KOPT-K1 (cell line): Measurements from ENCODE around the gene KCTD2.
"Not testable (repeated sequence)": the region's sequence is repeated elsewhere in the genome, so short reads cannot be mapped to it uniquely, and the experiment has no call there.

Experiments used
- H3K27ac ChIP-seq: fragments of 200-600 bp; sonication (generic); 2 replicates; pipeline ENCODE4 v1.5.1; 2016; ENCODE audit warnings: antibody characterized with exemption, mild to moderate bottlenecking, low read depth, low read length; ENCODE audit not compliant: poor library complexity, severe bottlenecking
- H3K36me3 ChIP-seq: fragments of 200-600 bp; sonication (generic); 2 replicates; pipeline ENCODE4 v1.5.1; 2017; ENCODE audit warnings: antibody characterized with exemption, mild to moderate bottlenecking, low read length, moderate library complexity; ENCODE audit not compliant: insufficient read depth
- H3K9me3 ChIP-seq: fragments of 200-600 bp; sonication (generic); 2 replicates; pipeline ENCODE4 v1.5.1; 2017; ENCODE audit warnings: antibody characterized with exemption, low read length, mild to moderate bottlenecking; ENCODE audit not compliant: insufficient read depth, poor library complexity, severe bottlenecking

Gene KCTD2

DNA sequence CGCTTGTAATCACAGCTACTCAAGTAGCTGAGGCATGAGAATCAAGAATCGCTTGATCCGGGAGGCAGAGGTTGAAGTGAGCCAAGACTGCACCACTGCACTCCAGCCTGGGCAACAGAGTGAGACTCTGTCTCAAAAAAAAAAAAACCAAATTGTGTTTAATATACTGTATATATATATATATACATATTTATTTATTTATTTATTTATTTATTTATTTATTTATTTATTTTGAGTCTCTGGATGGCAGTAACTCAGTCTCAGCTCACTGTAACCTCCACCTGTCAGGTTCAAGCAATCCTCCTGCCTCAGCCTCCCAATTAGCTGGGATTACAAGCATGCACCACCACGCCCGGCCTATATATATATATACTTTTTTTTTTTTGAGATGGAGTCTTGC is 25.9 kb downstream of the KCTD2 start:
- not testable (repeated sequence) for H3K9me3 ChIP-seq, H3K36me3 ChIP-seq, H3K27ac ChIP-seq

DNA sequence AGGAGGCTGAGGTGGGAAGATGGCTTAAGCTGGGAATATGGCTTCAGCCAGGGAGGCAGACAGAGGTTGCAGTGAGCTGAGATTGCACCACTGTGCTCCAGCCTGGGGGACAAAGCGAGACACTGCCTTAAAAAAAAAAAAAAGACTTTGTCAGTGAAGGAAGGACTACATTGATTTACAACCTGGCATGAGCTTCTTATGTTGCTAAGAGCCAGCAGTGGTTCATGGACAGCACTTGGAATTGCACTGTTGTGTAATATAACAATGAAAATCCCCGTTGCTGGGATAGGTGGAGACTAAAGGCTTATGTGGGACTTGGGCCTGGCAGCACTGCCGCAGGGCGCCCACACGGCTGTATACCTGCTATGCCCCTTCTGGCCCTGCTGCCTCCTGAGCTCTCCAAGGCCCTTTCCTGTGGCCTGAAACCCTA is 26.6 kb downstream of the KCTD2 start:
- H3K36me3 ChIP-seq = no peaks in the 10 kb centered on the region
- no peak overlapping the region for H3K27ac ChIP-seq
- no peaks in the 10 kb centered on the region for H3K9me3 ChIP-seq

DNA sequence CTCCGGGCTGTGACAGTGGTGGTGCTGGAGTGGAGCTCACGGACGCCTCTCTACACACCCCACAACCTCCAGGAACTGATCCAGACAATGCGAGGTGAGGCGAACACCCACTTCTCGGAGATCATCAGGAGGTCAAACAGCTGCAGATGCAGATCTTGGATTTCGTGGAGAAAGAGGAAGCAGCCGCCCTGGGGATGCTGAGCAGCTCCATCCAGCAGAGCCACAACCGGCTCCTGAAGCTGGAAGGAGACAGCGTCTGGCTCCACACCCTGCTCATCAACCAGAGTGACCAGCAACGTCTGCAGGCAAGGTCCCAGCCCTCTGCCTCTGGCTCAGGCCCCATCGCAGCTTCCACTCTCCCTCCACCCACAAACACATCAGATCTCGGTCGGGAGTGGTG is 27.5 kb downstream of the KCTD2 start:
- no peaks in the 10 kb centered on the region for H3K36me3 ChIP-seq
- H3K9me3 ChIP-seq = no peaks in the 10 kb centered on the region
- no peak overlapping the region for H3K27ac ChIP-seq

DNA sequence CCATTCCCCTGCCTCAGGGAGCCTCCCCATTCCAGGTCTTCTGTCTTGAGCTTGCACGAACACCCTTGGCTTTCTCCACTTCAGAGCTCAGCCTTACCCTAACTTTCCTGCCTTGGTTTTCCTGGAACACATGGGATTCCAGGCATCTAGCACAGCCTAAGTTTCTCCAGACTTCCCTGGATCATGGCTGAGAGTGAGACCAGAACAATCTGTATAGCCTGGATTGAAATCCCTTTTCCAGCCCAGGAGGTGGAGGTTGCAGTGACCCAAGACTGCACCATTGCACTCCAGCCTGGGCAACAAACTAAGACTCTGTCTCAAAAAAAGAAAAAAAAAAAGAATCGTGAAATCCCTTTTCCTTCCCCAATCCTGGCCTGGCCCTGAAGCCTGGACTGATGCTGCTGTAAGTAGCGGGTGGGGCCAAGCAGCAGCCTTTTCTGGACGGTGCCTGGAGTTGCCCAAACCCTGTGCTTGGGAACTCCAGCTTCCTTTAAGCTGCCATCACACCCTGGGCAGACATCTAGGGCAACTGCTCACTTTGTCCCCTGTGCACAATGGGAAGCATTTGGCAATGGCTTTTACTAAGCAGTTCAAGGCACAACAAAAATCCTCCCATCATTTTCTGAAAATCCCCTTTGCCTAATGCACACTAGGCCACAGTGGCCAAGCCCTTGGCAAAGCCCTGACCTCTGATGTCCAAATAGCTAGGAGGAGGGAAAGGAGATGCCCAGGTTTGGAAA is 28.7 kb downstream of the KCTD2 start:
- Histone ChIP-seq H3K36me3 (no peaks in the 10 kb centered on the region), H3K27ac (no peak overlapping the region), H3K9me3 (no peaks in the 10 kb centered on the region)

DNA sequence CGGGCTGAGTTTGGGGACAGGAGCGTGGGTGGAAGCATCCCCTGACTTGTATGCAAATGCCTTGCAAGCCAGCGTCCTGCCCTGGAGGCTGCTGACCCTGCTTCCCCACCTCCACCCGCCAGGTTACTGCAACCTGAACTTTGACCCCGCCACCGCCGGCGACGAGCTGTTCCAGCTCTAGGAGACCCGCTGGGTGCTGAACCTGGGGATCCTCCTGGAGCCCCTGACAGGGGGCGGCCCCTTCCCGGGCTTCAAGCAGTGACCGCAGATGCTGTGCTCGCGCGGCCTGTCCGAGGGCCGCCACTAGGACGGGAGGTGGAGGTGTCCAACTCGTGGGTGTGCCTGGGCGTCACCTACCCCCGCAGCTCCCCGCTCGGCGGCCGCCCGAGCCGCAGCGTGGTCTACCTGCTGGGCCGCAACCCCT is 30.1 kb downstream of the KCTD2 start:
- Histone ChIP-seq H3K9me3 (no peaks in the 10 kb centered on the region), H3K36me3 (no peaks in the 10 kb centered on the region), H3K27ac (no peak overlapping the region)

DNA sequence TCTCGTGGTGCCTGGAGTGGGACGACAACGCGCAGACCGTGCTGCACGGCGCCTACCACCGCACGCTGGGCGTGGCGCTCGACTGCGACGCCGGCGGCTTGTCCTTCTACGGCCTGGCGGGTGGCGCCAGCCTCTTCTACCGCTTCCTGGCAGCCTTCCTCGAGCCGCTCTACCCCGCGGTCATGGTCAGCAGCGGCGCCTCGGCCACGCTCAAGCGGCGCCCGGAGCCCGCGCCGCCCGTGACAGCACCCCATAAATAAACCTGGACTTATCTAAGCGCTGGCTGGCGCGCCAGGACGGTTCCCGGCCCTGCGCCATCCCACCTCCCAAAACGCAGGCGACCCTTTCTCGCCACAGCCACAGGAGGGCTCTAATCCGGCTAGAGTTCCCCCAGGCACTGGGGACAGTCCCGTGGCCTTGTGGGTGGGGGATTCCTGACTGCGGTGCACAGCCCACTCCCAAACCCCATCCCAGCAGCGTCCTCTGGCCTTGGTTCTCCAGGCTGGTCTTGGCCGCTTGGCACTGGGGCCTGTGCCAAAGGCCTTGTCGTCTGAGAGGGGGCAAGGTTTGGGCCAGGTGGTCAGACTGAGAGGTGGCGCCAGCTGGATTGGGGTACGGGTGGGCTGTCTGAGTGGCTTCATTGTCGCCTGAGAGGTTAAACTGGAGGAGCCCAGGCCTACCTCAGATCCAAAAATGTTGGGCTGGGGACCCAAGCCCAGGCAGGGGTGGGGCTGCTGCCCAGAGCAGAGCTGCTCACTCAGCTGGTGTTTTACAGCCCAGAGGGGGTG is 30.7 kb downstream of the KCTD2 start:
- Histone ChIP-seq H3K36me3 (no peaks in the 10 kb centered on the region), H3K27ac (no peak overlapping the region), H3K9me3 (no peaks in the 10 kb centered on the region)

DNA sequence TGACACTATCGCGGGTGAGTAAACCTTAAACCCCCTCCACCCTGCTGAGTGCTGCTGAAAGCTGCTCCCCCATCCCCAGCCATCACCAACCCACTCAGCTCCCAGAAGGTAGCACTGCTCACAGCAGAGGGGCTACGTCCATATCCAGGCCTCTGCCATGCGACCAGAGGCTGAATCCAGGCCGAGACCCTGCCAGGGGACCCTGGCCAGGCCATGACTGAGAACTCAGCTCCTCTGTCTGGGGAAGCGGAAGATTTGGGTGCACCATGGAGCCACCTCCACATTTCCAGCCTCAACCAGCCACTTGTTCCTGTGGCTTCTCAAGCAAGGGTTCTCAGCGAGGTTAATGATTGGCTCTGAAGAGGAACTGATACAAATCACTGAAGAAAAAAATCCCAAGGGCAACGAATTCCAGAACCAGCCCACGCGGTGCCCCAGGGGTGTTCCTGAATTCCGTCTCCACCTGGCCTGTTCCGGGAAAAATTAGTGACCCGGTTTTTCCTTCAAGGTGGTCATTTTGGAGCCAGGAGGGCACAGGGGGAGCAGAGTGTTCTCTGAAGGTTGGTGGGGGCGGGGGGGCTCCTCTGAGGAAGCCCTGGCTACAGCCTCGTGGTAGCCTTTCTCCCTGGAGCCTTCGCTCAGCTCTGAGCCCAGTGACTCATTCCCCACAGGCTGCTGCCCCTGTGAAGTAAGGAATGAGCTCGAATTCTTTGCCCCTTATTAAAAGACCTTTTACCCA is 31.4 kb downstream of the KCTD2 start:
- Histone ChIP-seq H3K27ac (no peak overlapping the region), H3K9me3 (no peaks in the 10 kb centered on the region), H3K36me3 (no peaks in the 10 kb centered on the region)

DNA sequence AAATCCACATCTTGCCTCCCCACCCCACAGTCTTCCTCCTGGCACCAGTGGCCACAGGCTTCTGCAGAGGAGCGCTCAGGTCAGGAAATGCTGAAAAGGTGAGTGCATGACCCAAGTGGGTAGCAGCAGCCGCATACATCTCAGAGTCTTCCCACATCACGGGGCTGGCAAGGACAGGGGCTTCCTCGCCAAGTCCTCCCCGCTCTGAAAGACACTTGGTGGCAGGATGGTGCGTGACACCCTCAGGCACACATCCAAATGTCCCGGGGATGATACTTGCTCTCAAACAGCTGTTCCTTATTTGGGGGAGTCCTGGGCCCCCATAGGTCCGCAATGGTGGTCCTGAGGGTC is 32.0 kb downstream of the KCTD2 start:
- H3K9me3 ChIP-seq = no peaks in the 10 kb centered on the region
- no peaks in the 10 kb centered on the region for H3K36me3 ChIP-seq
- no peak overlapping the region for H3K27ac ChIP-seq

DNA sequence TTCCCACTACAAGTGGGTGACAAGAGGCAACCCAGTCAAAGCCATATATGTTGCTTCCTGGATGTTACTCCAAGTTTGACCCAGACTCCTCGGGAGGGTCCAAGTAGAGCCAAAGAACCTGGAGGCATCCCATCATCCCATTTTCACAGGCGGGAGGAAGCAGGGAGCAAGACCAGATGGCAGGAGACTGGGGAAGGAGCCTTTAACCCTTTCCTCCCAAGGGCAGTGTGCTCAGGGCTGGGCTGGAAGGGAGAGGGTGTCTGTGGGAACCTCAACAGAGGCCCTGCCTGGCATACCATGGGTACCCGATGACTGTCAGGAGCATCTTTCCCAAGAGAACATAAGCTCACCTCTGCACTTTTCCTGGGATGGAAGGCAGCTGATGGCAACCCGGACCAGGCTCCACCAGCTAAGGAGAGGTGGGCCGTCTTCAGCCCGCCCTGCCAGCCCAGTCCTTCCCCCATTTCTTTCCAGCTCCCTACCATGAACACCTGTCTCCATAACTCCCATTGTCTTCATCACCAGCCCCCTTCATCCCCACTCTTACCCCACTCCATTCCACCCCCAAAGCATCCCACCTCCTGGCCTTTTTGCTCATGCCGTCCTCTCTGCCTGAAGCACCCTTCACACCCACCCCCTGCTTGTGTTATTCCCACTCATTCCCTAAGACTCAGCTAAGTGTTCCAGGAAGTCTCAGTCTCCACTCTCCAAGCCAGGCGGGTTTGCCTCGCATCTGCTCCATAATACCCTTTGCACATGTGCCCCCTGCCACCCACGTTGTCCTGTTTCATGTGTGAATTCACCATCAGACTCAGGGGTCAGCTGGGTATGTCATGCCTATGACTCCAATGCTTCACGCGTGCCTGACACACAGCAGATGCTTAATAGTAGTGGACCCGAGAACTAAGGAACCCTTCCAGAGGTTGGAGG is 34.9 kb downstream of the KCTD2 start:
- no peaks in the 10 kb centered on the region for H3K9me3 ChIP-seq
- H3K27ac ChIP-seq = no peak overlapping the region
- no peaks in the 10 kb centered on the region for H3K36me3 ChIP-seq

DNA sequence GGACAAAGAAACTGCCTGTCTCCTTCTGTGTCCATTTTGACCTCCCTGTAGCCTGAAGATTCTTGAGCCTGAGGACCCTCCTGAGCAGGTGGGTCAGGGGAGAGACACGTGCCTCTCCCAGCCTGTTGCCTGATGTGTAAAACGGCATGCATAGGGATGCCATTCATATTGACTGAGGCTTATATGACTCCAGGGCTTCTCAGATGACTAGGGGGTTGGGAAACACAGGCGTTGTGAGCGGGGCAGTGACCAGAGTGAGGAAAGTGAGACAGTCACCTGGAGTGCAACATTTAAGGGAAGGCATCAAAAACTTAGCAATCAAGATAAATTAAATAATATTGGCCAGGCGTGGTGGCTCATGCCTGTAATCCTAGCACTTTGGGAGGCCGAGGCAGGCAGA is 35.7 kb downstream of the KCTD2 start:
- no peaks in the 10 kb centered on the region for H3K9me3 ChIP-seq
- no peaks in the 10 kb centered on the region for H3K36me3 ChIP-seq
- no peak overlapping the region for H3K27ac ChIP-seq

DNA sequence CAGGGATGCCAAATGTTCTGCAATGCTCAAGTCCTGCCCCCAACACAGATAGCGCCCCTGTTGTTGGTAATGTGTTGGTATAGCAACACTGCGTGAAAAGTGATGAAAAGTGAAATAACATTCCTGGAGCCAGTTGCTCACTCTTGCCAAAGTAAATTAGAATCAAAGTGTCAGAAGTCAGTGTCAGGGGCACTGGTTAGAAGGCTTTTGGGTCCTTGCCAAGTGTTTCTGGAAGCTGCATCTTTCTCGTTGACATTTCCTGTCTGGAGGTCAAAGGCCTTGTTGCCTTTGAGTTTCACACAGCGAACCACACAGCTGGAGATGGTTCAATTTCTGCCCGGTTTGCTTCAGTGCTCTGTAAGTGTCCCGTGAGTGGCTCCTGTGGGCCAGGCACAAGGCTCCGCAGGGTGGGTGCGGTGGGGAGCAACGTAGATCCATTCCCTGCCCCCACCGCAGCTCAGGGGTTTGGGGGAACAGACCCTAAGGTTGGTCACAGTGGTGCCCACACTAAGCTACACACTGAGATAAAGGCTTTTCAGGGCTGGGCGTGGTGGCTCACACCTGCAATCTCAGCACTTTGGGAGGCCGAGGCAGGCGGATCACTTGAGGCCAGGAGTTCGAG is 37.1 kb downstream of the KCTD2 start:
- Histone ChIP-seq H3K9me3 (no peaks in the 10 kb centered on the region), H3K27ac (no peak overlapping the region), H3K36me3 (no peaks in the 10 kb centered on the region)

DNA sequence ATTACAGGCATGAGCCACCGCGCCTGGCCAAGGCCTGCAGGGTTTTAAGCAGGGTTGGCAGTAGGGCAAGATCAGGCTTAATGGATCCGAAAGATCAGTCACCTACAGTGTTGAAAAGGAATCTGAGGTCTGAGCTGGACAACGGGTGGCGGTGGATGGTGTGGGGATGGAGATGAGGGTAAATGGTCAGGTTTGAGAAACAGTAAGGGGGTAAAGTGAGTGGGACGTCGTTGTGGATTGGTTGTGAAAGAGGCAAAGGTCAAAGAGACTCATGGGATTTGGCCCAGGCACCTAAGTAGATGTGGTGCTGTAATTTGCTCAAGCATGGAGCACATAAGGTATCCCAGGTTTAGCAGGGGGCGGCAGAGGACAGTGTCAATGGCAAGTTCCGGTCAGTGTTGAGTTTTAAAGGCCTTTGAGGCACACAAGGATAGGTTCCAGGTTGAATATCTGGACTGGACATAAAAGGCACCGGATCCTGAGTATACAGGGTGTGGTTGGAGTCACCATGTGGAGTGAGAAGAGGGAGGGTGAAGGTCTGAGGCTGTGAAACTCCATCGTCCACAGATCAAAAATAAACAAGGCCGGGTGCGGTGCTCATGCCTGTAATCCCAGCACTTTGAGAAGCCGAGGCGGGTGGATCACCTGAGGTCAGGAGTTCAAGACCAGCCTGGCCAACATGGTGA is 39.6 kb downstream of the KCTD2 start:
- no peaks in the 10 kb centered on the region for H3K9me3 ChIP-seq
- no peak overlapping the region for H3K27ac ChIP-seq
- H3K36me3 ChIP-seq = no peaks in the 10 kb centered on the region

DNA sequence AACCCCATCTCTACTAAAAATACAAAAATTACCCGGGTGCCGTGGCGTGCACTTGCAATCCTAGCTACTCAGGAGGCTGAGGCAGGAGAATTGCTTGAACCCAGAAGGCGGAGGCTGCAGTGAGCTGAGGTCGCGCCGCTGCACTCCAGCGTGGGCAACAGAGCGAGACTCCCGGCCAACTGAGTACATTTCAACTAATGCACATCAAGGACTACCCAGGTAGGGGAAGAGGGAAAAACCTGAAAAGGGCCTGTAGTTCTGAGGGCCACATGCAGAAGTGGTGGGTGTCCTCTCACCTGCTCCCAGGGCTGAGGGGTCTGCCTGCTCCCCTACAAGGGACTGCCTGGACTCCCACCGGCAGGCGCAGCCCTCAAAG is 40.1 kb downstream of the KCTD2 start:
- no peaks in the 10 kb centered on the region for H3K9me3 ChIP-seq
- H3K27ac ChIP-seq = peak overlapping the region; percentile 59
- no peaks in the 10 kb centered on the region for H3K36me3 ChIP-seq
